H9 (cell line): ENCODE measurements around the gene DLG2. TPM values are rescaled to one million over a fixed set of nuclear protein-coding genes. Genes with fewer than 3 reads are reported as not detected.

Experiments
- DNase-seq: peaks from one replicate; pipeline ENCODE4 v3.0.0-alpha.2; 2017
- H2AFZ ChIP-seq: one replicate; pipeline ENCODE4 v1.6.1; 2013; ENCODE audit warnings: mild to moderate bottlenecking, low read length, control low read depth, moderate library complexity
- H2AK5ac ChIP-seq: 2 replicates; pipeline ENCODE4 v1.6.1; 2013; ENCODE audit warnings: low read length, control low read depth, mixed read lengths; ENCODE audit not compliant: insufficient read length
- H2BK120ac ChIP-seq: one replicate; pipeline ENCODE4 v1.6.1; 2013; ENCODE audit warnings: low read depth, mild to moderate bottlenecking, low read length, control low read depth, inconsistent platforms; ENCODE audit not compliant: poor library complexity, severe bottlenecking
- H2BK12ac ChIP-seq: 2 replicates; pipeline ENCODE4 v1.6.1; 2013; ENCODE audit warnings: low read length, control low read depth, mixed read lengths, low read depth; ENCODE audit not compliant: insufficient read length
- H2BK15ac ChIP-seq: 2 replicates; pipeline ENCODE4 v1.6.1; 2013; ENCODE audit warnings: low read depth, low read length, control low read depth
- H2BK20ac ChIP-seq: one replicate; pipeline ENCODE4 v1.6.1; 2013; ENCODE audit warnings: low read depth, mild to moderate bottlenecking, low read length, control low read depth, inconsistent platforms; ENCODE audit not compliant: poor library complexity, severe bottlenecking
- H2BK5ac ChIP-seq: 2 replicates; pipeline ENCODE4 v1.6.1; 2013; ENCODE audit warnings: low read length, control low read depth, mixed read lengths; ENCODE audit not compliant: insufficient read length
- H3K14ac ChIP-seq: 2 replicates; pipeline ENCODE4 v1.6.1; 2013; ENCODE audit warnings: low read length, control low read depth; ENCODE audit not compliant: insufficient read depth
- H3K18ac ChIP-seq: 2 replicates; pipeline ENCODE4 v1.6.1; 2013; ENCODE audit warnings: low read depth, mild to moderate bottlenecking, mixed read lengths, low read length, control low read depth; ENCODE audit not compliant: insufficient read length
- H3K23ac ChIP-seq: 2 replicates; pipeline ENCODE4 v1.6.1; 2013; ENCODE audit warnings: low read length, control low read depth, mixed read lengths, low read depth; ENCODE audit not compliant: insufficient read length
- H3K23me2 ChIP-seq: 2 replicates; pipeline ENCODE4 v1.6.1; 2013; ENCODE audit warnings: low read depth, mild to moderate bottlenecking, mixed read lengths, low read length, control low read depth; ENCODE audit not compliant: insufficient read length, poor library complexity, severe bottlenecking
- H3K27ac ChIP-seq: 2 replicates; pipeline ENCODE4 v1.5.1; 2013; ENCODE audit warnings: low read length, control low read depth, mixed read lengths, low read depth; ENCODE audit not compliant: insufficient read length
- H3K27me3 ChIP-seq: 2 replicates; pipeline ENCODE4 v1.6.1; 2013; ENCODE audit warnings: low read length, control low read depth, inconsistent platforms; ENCODE audit not compliant: insufficient read depth
- H3K4ac ChIP-seq: 2 replicates; pipeline ENCODE4 v1.6.1; 2013; ENCODE audit warnings: low read depth, mild to moderate bottlenecking, control low read depth, inconsistent platforms, low read length, moderate library complexity
- H3K4me1 ChIP-seq: 2 replicates; pipeline ENCODE4 v1.6.1; 2013; ENCODE audit warnings: low read length, control low read depth, inconsistent platforms; ENCODE audit not compliant: insufficient read depth
- H3K4me2 ChIP-seq: 2 replicates; pipeline ENCODE4 v1.6.1; 2013; ENCODE audit warnings: low read length, control low read depth, mixed read lengths; ENCODE audit not compliant: insufficient read length, insufficient read depth
- H3K56ac ChIP-seq: 2 replicates; pipeline ENCODE4 v1.6.1; 2013; ENCODE audit warnings: low read depth, mild to moderate bottlenecking, mixed read lengths, low read length, control low read depth; ENCODE audit not compliant: insufficient read length
- H3K79me1 ChIP-seq: 2 replicates; pipeline ENCODE4 v1.6.1; 2013; ENCODE audit warnings: low read depth, mild to moderate bottlenecking, moderate library complexity, low read length, control low read depth, inconsistent platforms; ENCODE audit not compliant: insufficient read depth, poor library complexity, severe bottlenecking
- H3K79me2 ChIP-seq: 2 replicates; pipeline ENCODE4 v1.6.1; 2013; ENCODE audit warnings: low read length, control low read depth, inconsistent platforms; ENCODE audit not compliant: insufficient read depth
- H3K9ac ChIP-seq: 2 replicates; pipeline ENCODE4 v1.6.1; 2013; ENCODE audit warnings: low read length, control low read depth, mixed read lengths; ENCODE audit not compliant: insufficient read length; ENCODE audit errors: extremely low read depth
- H3K9me3 ChIP-seq: one replicate; pipeline ENCODE4 v1.6.1; 2013; ENCODE audit warnings: low read depth, low read length, inconsistent platforms; ENCODE audit not compliant: control insufficient read depth
- H3T11ph ChIP-seq: one replicate; pipeline ENCODE4 v1.6.1; 2013; ENCODE audit warnings: mild to moderate bottlenecking, low read length, control low read depth, inconsistent platforms
- H4K20me1 ChIP-seq: one replicate; pipeline ENCODE4 v1.6.1; 2013; ENCODE audit not compliant: control insufficient read depth, insufficient read length, insufficient read depth
- H4K5ac ChIP-seq: 2 replicates; pipeline ENCODE4 v1.6.1; 2013; ENCODE audit warnings: low read depth, mild to moderate bottlenecking, mixed read lengths, low read length, control low read depth; ENCODE audit not compliant: insufficient read length
- H4K8ac ChIP-seq: replicated peaks from 2 replicates; pipeline ENCODE4 v1.6.1; 2013; ENCODE audit warnings: low read length, control low read depth, mixed read lengths, low read depth; ENCODE audit not compliant: insufficient read length
- H4K91ac ChIP-seq: 2 replicates; pipeline ENCODE4 v1.6.1; 2013; ENCODE audit warnings: low read depth, mild to moderate bottlenecking, moderate library complexity, mixed read lengths, low read length, control low read depth; ENCODE audit not compliant: insufficient read length
- H3K27ac Mint-ChIP-seq, 3 experiments: 2 replicates in 2 of 3; 3 replicates in 1 of 3; pipeline ENCODE4 v1.8.0; 2020 to 2021; ENCODE audit warnings: mixed read lengths in 3 of 3, mild to moderate bottlenecking in 1 of 3, moderate library complexity in 1 of 3
- H3K27me3 Mint-ChIP-seq: 2 replicates; pipeline ENCODE4 v1.8.0; 2021; ENCODE audit warnings: low read depth, mild to moderate bottlenecking, moderate library complexity, mixed read lengths
- H3K36me3 Mint-ChIP-seq, 3 experiments: 2 replicates in 2 of 3; 3 replicates in 1 of 3; pipeline ENCODE4 v1.8.0; 2020 to 2021; ENCODE audit warnings: low read depth in 3 of 3, mixed read lengths in 3 of 3; ENCODE audit not compliant: insufficient read depth in 1 of 3
- H3K4me1 Mint-ChIP-seq, 2 experiments: 2 replicates each; pipeline ENCODE4 v1.8.0; 2020; ENCODE audit warnings: mixed read lengths in 2 of 2
- H3K4me3 Mint-ChIP-seq, 2 experiments: 2 replicates in 1 of 2; 3 replicates in 1 of 2; pipeline ENCODE4 v1.8.0; 2020 to 2021; ENCODE audit warnings: mild to moderate bottlenecking in 2 of 2, mixed read lengths in 2 of 2, moderate library complexity in 1 of 2
- H3K9me3 Mint-ChIP-seq, 2 experiments: 2 replicates in 1 of 2; 3 replicates in 1 of 2; pipeline ENCODE4 v1.8.0; 2020; ENCODE audit warnings: mild to moderate bottlenecking in 2 of 2, mixed read lengths in 2 of 2, moderate library complexity in 1 of 2
- CTCF ChIP-seq: fragments of 200-600 bp; sonication (generic); conservative IDR thresholded peaks from 3 replicates; pipeline ENCODE4 v1.8.0; 2021; ENCODE audit warnings: antibody characterized with exemption, mild to moderate bottlenecking
- WGBS: extraction: QIAGEN DNeasy Blood & Tissue Kit; methylation state at CpG from one replicate; pipeline ENCODE4 v1.1.7; 2013; ENCODE audit warnings: missing lambda C conversion rate, low lambda C conversion rate, mixed read lengths; ENCODE audit not compliant: insufficient read length; ENCODE audit errors: extremely low coverage; 5-methylcytosine and 5-hydroxymethylcytosine counted together
- total RNA-seq: library from RNA; stranded (reverse); gene quantifications from 2 replicates; pipeline ENCODE4 v1.2.1, GENCODE V29; 2021

Gene DLG2
- total RNA-seq, 1 experiment from 2014 or later, result 8.0 TPM

GRCh38 chr11:83847467-83848034, 1779.6 kb downstream of the DLG2 start:
- no peak overlapping the region for H2BK12ac ChIP-seq
- H2BK5ac ChIP-seq, result no peak overlapping the region
- no peak overlapping the region for H3T11ph ChIP-seq
- H2BK120ac ChIP-seq, result no peak overlapping the region
- H2BK15ac ChIP-seq, result no peak overlapping the region
- no peaks in the 10 kb centered on the region for H3K79me1 ChIP-seq
- no peaks in the 10 kb centered on the region for H3K23me2 ChIP-seq
- H2AFZ ChIP-seq, result no peak overlapping the region
- Mint-ChIP-seq H3K27me3 (no peaks in the 10 kb centered on the region; the same call in 1 of the 2 replicates), H3K36me3 (no peaks in the 10 kb centered on the region), H3K9me3 (no peaks in the 10 kb centered on the region), H3K4me1 (peaks cover 1 to 2% of the 10 kb centered on the region in 2 experiments), H3K27ac (no peak overlapping the region), H3K4me3 (no peak overlapping the region)
- WGBS, result no CpG with 5 or more reads among the region's 6 CpGs
- H4K5ac ChIP-seq, result no peak overlapping the region
- no peak for DNase-seq
- no peak overlapping the region for H3K9ac ChIP-seq
- no peaks in the 10 kb centered on the region for H3K4me1 ChIP-seq
- no peak for TF ChIP-seq CTCF
- H3K4ac ChIP-seq, result no peak overlapping the region
- no peak overlapping the region for H3K18ac ChIP-seq
- H4K20me1 ChIP-seq, result no peaks in the 10 kb centered on the region
- no peak overlapping the region for H3K27ac ChIP-seq
- H3K23ac ChIP-seq, result no peak overlapping the region
- H4K8ac ChIP-seq, result no peak overlapping the region
- no peak overlapping the region for H2BK20ac ChIP-seq
- H3K4me2 ChIP-seq, result no peak overlapping the region
- H2AK5ac ChIP-seq, result no peak overlapping the region
- H3K27me3 ChIP-seq, result no peaks in the 10 kb centered on the region
- H4K91ac ChIP-seq, result no peak overlapping the region
- H3K56ac ChIP-seq, result no peak overlapping the region
- H3K9me3 ChIP-seq, result no peaks in the 10 kb centered on the region
- H3K14ac ChIP-seq, result no peak overlapping the region
- H3K79me2 ChIP-seq, result no peaks in the 10 kb centered on the region
